ENCODE measurements around the gene PLEKHH2. TPM values are rescaled to one million over a fixed set of nuclear protein-coding genes. Genes with fewer than 3 reads are reported as not detected.
A peak's percentile ranks its signal among the peaks of the same experiment; 100 is the strongest.

PLEKHH2 gene
- total and polyA plus RNA-seq, 2 of the 13 experiments (the other 11 are each of a cell fraction or from before 2014, with no cell fraction given): 1.1 to 3.0 TPM

- FAIRE-seq (no peak), DNase-seq (ENCODE audit: low spot score) (no peak), ATAC-seq (no peak)
- peak overlapping the region; percentile 60; the same call in 1 of the 2 replicates for H3K9ac ChIP-seq (ENCODE audit: insufficient read depth, low read depth, low read length)
- peak overlapping the region; percentile 77 to 87 (median 86); a peak in 5 of 6 replicates for H3K4me3 ChIP-seq (replicated peaks in 1 of 3; ENCODE audit: insufficient read depth in 1 of 3, low read depth in 2 of 3, low read length in 3 of 3)
- peak overlapping the region; percentile 73 for H2AFZ ChIP-seq (ENCODE audit: low read length)
- H3K27ac ChIP-seq (ENCODE audit: extremely low read length, insufficient read depth, low read length): no peak overlapping the region
- H3K4me1 ChIP-seq (ENCODE audit: insufficient read depth, low read length): peaks cover 57% of the 10 kb centered on the region
- peaks cover 0 to 33% of the 10 kb centered on the region in 2 experiments; a peak in 3 of 5 replicates for H3K27me3 ChIP-seq (ENCODE audit: control insufficient read depth in 1 of 2, insufficient read depth in 2 of 2, low read length in 2 of 2)
- no peaks in the 10 kb centered on the region for H3K9me3 ChIP-seq (ENCODE audit: low read length)
- intact Hi-C loops (cut with micrococcal nuclease; ENCODE audit: unreplicated experiment) (loop anchor here (10.0 kb wide), 1 partner anchor 138 kb away; the partner anchor contains the start of gene DYNC2LI1), in situ Hi-C loops (cut with HindIII; ENCODE audit: extremely low pct_ligation_motif_present, low pct_unique_long_range_greater_than_20kb) (no loop called here)
- no peaks in the 10 kb centered on the region for H3K79me2 ChIP-seq (ENCODE audit: insufficient read depth, low read length)
- ChIA-PET POLR2A (interaction anchor here (0.7 to 3.1 kb wide), 6 partner anchors 14 to 844 kb away, joined by 3 to 14 read pairs (median 6); partner anchors contain the start of genes C1GALT1C1L, HAAO and THADA), CTCF (ENCODE audit: low intra/inter-chr PET ratio, low total read pairs) (no interaction called here)
- BruUV-seq (replicated peaks): no TSS peak
- TF ChIP-seq POLR2A (IDR thresholded peaks at IDR 0.05; ENCODE audit: insufficient read depth in 1 of 2, low read depth in 2 of 2, low read length in 2 of 2) (no peak), ETV6 (CRISPR knock-in tag; conservative IDR thresholded peaks at IDR 0.05) (0 out of 2 replicates have a peak, but pooled peaks have one; percentile 5), KDM2A (CRISPR knock-in tag; IDR thresholded peaks at IDR 0.05; ENCODE audit: borderline replicate concordance, low read depth) (no peak), EED (CRISPR knock-in tag; IDR thresholded peaks at IDR 0.05) (0 out of 2 replicates have a peak, but pooled peaks have one; percentile 1), HMG20A (CRISPR knock-in tag; IDR thresholded peaks at IDR 0.05; ENCODE audit: borderline replicate concordance) (0 out of 2 replicates have a peak, but pooled peaks have one; percentile 16), ZSCAN31 (CRISPR knock-in tag; IDR thresholded peaks at IDR 0.05; ENCODE audit: low read depth) (0 out of 2 replicates have a peak, but pooled peaks have one; percentile 0)
- TF ChIP-seq, protein P1, sequence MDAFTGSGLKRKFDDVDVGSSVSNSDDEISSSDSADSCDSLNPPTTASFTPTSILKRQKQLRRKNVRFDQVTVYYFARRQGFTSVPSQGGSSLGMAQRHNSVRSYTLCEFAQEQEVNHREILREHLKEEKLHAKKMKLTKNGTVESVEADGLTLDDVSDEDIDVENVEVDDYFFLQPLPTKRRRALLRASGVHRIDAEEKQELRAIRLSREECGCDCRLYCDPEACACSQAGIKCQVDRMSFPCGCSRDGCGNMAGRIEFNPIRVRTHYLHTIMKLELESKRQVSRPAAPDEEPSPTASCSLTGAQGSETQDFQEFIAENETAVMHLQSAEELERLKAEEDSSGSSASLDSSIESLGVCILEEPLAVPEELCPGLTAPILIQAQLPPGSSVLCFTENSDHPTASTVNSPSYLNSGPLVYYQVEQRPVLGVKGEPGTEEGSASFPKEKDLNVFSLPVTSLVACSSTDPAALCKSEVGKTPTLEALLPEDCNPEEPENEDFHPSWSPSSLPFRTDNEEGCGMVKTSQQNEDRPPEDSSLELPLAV (CRISPR knock-in tag; conservative IDR thresholded peaks at IDR 0.05; ENCODE audit: low read depth): no peak
- WGBS (ENCODE audit: low lambda C conversion rate): 34% methylated on average over 10 of the region's 10 CpGs
- no peaks in the 10 kb centered on the region for H3K36me3 ChIP-seq (replicated peaks in 1 of 2; ENCODE audit: control insufficient read depth in 1 of 2, insufficient read depth in 2 of 2, low read length in 2 of 2)
- H4K20me1 ChIP-seq (ENCODE audit: insufficient read depth, low read length): no peaks in the 10 kb centered on the region
- H3K4me2 ChIP-seq (ENCODE audit: low read depth, low read length): peak overlapping the region; percentile 85
Observed at GRCh38 chr2:43636621-43637020, 439 bp upstream of the PLEKHH2 start.

- DNase-seq (ENCODE audit: low spot score) (no peak), FAIRE-seq (no peak), ATAC-seq (no peak)
- H3K9ac ChIP-seq (ENCODE audit: insufficient read depth, low read depth, low read length): no peak overlapping the region
- intact Hi-C loops (cut with micrococcal nuclease; ENCODE audit: unreplicated experiment): no loop called here
- 35% methylated on average over 2 of the region's 2 CpGs for WGBS (ENCODE audit: low lambda C conversion rate)
- ChIA-PET CTCF (ENCODE audit: low intra/inter-chr PET ratio, low total read pairs) (no interaction called here), POLR2A (no interaction called here)
- no peak overlapping the region for H3K4me3 ChIP-seq (replicated peaks in 1 of 3; ENCODE audit: insufficient read depth in 1 of 3, low read depth in 2 of 3, low read length in 3 of 3)
- H2AFZ ChIP-seq (ENCODE audit: low read length): no peak overlapping the region
- in situ Hi-C loops (cut with HindIII; ENCODE audit: extremely low pct_ligation_motif_present, low pct_unique_long_range_greater_than_20kb): no loop called here
- no peaks in the 10 kb centered on the region for H3K9me3 ChIP-seq (ENCODE audit: low read length)
- no peak overlapping the region for H3K27ac ChIP-seq (ENCODE audit: extremely low read length, insufficient read depth, low read length)
- H3K4me1 ChIP-seq (ENCODE audit: insufficient read depth, low read length): peaks cover 7% of the 10 kb centered on the region; the same call in 1 of the 2 replicates
- H3K36me3 ChIP-seq (replicated peaks in 1 of 2; ENCODE audit: control insufficient read depth in 1 of 2, insufficient read depth in 2 of 2, low read length in 2 of 2): no peaks in the 10 kb centered on the region
- H4K20me1 ChIP-seq (ENCODE audit: insufficient read depth, low read length): no peaks in the 10 kb centered on the region
- peaks cover 0 to 10% of the 10 kb centered on the region in 2 experiments; a peak in 2 of 5 replicates for H3K27me3 ChIP-seq (ENCODE audit: control insufficient read depth in 1 of 2, insufficient read depth in 2 of 2, low read length in 2 of 2)
- no TSS peak for BruUV-seq (replicated peaks)
- no peaks in the 10 kb centered on the region for H3K79me2 ChIP-seq (ENCODE audit: insufficient read depth, low read length)
- H3K4me2 ChIP-seq (ENCODE audit: low read depth, low read length): no peak overlapping the region
- TF ChIP-seq REXO4 (CRISPR knock-in tag; IDR thresholded peaks at IDR 0.05; ENCODE audit: borderline replicate concordance) (no peak), STAT6 (CRISPR knock-in tag; IDR thresholded peaks at IDR 0.05; ENCODE audit: borderline replicate concordance) (no peak), ARNT (IDR thresholded peaks at IDR 0.05) (no peak), MAFF (IDR thresholded peaks at IDR 0.05; ENCODE audit: low read depth, low read length) (no peak), HDAC2 (CRISPR knock-in tag; IDR thresholded peaks at IDR 0.05) (no peak), MTF1 (CRISPR knock-in tag; IDR thresholded peaks at IDR 0.05) (no peak), ZC3H4 (CRISPR knock-in tag; IDR thresholded peaks at IDR 0.05; ENCODE audit: borderline replicate concordance) (no peak)
Observed at GRCh38 chr2:43642363-43642762, 5.3 kb downstream of the PLEKHH2 start.
